Hepatocyte (in vitro differentiated cells): ENCODE results near the gene FRZB. TPM values are rescaled to one million over a fixed set of nuclear protein-coding genes. Genes with fewer than 3 reads are reported as not detected.

Source experiments
- DNase-seq: peaks from one replicate; pipeline ENCODE4 v3.0.0-alpha.2; 2016; ENCODE audit warnings: low spot score
- H2AFZ ChIP-seq: fragments of 200-600 bp; sonication (generic); 2 replicates; pipeline ENCODE4 v1.6.0; 2016; ENCODE audit warnings: antibody characterized with exemption, mild to moderate bottlenecking
- H3K27ac ChIP-seq: fragments of 200-600 bp; sonication (generic); 2 replicates; pipeline ENCODE4 v1.5.1; 2016; ENCODE audit warnings: mild to moderate bottlenecking
- H3K27me3 ChIP-seq: fragments of 200-600 bp; sonication (generic); 2 replicates; pipeline ENCODE4 v1.6.1; 2016
- H3K36me3 ChIP-seq: fragments of 200-600 bp; sonication (generic); replicated peaks from 2 replicates; pipeline ENCODE4 v1.5.1; 2016; ENCODE audit warnings: low read depth; ENCODE audit not compliant: insufficient read depth
- H3K4me1 ChIP-seq: fragments of 200-600 bp; sonication (generic); 2 replicates; pipeline ENCODE4 v1.5.1; 2016; ENCODE audit warnings: mild to moderate bottlenecking, moderate library complexity; ENCODE audit not compliant: insufficient read depth
- H3K4me2 ChIP-seq: fragments of 200-600 bp; sonication (generic); 2 replicates; pipeline ENCODE4 v1.6.0; 2016
- H3K4me3 ChIP-seq: fragments of 200-600 bp; sonication (generic); 2 replicates; pipeline ENCODE4 v1.5.1; 2016; ENCODE audit warnings: mild to moderate bottlenecking
- H3K79me2 ChIP-seq: fragments of 200-600 bp; sonication (generic); 2 replicates; pipeline ENCODE4 v1.6.0; 2017; ENCODE audit warnings: mild to moderate bottlenecking
- H3K9me2 ChIP-seq: fragments of 200-600 bp; sonication (generic); replicated peaks from 2 replicates; pipeline ENCODE4 v1.6.0; 2017; ENCODE audit warnings: mild to moderate bottlenecking; ENCODE audit not compliant: insufficient read depth
- H3K9me3 ChIP-seq: fragments of 200-600 bp; sonication (generic); 2 replicates; pipeline ENCODE4 v1.5.1; 2016; ENCODE audit warnings: low read depth, mild to moderate bottlenecking
- H4K20me1 ChIP-seq: fragments of 200-600 bp; sonication (generic); 2 replicates; pipeline ENCODE4 v1.6.0; 2016; ENCODE audit warnings: mild to moderate bottlenecking; ENCODE audit not compliant: insufficient read depth, poor library complexity, severe bottlenecking
- EZH2 ChIP-seq: fragments of 200-600 bp; sonication (generic); IDR thresholded peaks from 2 replicates; pipeline ENCODE4 v1.6.1; 2016; ENCODE audit warnings: antibody characterized with exemption, mild to moderate bottlenecking, borderline replicate concordance
- EZH2phosphoT487 ChIP-seq: fragments of 200-600 bp; sonication (generic); IDR thresholded peaks from one replicate; pipeline ENCODE4 v1.6.1; 2018; ENCODE audit warnings: antibody characterized with exemption, mild to moderate bottlenecking, low read depth, moderate library complexity; ENCODE audit not compliant: unreplicated experiment, severe bottlenecking
- WGBS: methylation state at CpG from one replicate; pipeline ENCODE4 v1.1.6; 2016; ENCODE audit warnings: low lambda C conversion rate; ENCODE audit errors: missing lambda C conversion rate; 5-methylcytosine and 5-hydroxymethylcytosine counted together
- polyA plus RNA-seq: library from polyadenylated mRNA; unstranded; fragments of >200 nt; fragmentation: Nextera tagmentation; extraction: Ambion mirVana; gene quantifications from 2 replicates; pipeline ENCODE4 v1.2.1, GENCODE V29; 2016
- total RNA-seq: library from RNA; depleted of rRNA; stranded (reverse); fragments of >200 nt; gene quantifications from 2 replicates; pipeline ENCODE4 v1.2.3, GENCODE V29; 2014
- TF ChIP-seq, protein P1 (sequence below): fragments of 200-600 bp; sonication (generic); IDR thresholded peaks from 2 replicates; pipeline ENCODE4 v1.5.1; 2016; ENCODE audit warnings: antibody characterized with exemption, mild to moderate bottlenecking; ENCODE audit not compliant: poor library complexity

Gene FRZB, protein sequence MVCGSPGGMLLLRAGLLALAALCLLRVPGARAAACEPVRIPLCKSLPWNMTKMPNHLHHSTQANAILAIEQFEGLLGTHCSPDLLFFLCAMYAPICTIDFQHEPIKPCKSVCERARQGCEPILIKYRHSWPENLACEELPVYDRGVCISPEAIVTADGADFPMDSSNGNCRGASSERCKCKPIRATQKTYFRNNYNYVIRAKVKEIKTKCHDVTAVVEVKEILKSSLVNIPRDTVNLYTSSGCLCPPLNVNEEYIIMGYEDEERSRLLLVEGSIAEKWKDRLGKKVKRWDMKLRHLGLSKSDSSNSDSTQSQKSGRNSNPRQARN
- total RNA-seq (72.9 and 118 TPM in 2 replicates), polyA plus RNA-seq (375 and 534 TPM in 2 replicates)

DNA sequence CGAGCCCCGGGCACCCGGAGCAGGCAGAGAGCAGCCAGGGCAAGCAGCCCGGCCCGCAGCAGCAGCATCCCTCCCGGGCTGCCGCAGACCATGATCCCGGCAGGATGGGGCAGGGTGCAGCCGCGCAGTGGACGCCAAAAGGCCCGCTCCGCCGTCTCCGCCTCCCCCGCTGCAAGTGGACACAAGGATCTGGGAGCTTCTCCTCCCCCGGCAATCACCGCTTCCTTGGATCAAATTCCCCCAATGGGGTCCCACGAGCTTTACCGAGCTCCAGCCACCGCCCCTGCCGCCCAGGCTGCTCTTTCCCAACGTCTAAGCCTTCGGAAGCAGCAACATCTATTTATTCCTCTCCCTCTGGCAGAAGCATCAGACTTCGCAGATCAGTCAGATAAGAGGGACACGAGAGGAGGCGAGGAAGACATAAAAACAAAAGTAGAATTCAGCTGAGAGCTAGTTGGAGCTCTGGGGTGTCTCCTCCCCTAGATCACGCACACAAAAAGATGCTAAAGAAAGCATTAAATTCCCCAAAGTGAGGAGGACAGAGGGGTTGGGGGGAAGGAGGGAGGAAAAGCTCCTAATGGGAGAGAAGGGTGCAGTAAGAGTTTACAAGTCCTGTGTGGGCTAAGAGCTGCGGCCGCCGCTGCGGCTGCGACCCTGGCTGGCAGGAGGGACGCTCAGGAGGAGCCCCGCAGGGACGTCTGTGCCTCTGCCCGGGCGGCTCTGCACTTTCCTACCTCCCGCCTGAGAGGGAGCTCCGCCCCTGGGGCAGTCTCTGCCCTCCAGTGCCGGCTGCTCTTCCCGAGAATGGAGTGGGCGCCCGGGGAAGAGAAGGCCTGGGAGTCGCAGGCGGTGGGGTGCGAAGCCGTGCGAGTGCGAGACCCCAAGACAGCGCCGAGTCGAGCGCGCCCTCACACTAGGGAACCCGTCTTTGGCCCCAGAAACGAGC is at the start of gene FRZB:
Gene FRZB, minus strand, starts transcription at position 177 of the 946 bp plus-strand sequence. Its CDS starts 85 bp downstream, at position 92.
- peaks cover 18% of the 10 kb centered on the region for H3K4me1 ChIP-seq
- H2AFZ ChIP-seq = peak within 1 kb of the TSS; percentile 87
- no peaks in the 10 kb centered on the region for H3K27me3 ChIP-seq
- no peaks in the 10 kb centered on the region for H3K9me2 ChIP-seq
- no peaks in the 10 kb centered on the region for H3K36me3 ChIP-seq
- peak; percentile 77 for DNase-seq
- no peak for TF ChIP-seq EZH2phosphoT487
- H3K9me3 ChIP-seq = no peaks in the 10 kb centered on the region
- peak within 1 kb of the TSS; percentile 45 for H3K27ac ChIP-seq
- H3K4me2 ChIP-seq = peak within 1 kb of the TSS; percentile 97
- no peaks in the 10 kb centered on the region for H4K20me1 ChIP-seq
- WGBS = 1% methylated on average over 53 of the region's 57 CpGs
- H3K79me2 ChIP-seq = no peaks in the 10 kb centered on the region
- peak within 1 kb of the TSS; percentile 52 for H3K4me3 ChIP-seq

DNA sequence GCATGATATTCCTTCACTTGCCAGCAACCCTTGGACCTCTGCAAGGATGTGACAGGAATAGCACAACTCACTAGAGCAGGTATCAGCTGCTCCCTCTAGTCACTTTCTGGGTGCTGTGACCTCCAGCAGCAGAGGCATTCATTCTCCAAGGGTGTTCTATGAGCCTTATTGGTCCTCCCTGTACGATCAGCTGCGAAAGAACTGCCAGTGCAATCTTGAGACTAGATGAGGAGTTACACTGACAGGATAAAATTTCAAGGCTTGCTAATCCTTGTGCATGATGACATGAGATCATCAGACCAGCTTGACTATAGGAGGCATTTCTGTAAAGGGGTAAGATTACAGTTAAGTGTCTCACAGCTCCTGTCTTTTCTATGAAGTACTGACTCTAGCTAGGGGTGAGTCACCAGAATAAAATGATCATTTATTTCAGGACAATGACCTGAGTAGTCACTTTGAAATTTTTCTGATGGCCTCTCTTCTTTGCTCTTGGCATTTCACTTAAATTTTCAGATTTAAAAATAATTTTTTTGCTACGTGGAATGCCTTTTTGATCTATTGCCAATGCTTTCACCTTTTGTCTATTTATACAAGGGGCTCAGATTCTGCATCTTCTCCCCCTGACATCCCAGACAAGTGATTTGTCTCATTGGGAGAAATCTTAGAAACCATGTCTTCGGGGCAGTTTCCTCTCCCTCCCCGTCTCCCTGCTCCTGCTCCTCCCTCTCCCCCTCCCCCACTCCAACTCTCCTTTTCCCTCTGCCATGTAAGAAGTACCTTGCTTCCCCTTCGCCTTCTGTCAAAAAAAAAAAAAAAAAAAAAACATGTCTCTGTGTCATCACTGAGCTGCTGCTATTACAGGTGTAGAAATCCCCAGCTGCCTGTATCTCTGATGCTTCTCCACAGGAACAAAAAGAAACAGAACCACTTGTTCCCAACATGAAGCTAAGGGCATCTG is 49.2 kb upstream of the FRZB start:
- no peak overlapping the region for H3K4me2 ChIP-seq
- peak; percentile 35 for DNase-seq
- TF ChIP-seq EZH2phosphoT487 (no peak), EZH2 (no peak)
- TF ChIP-seq, protein P1, sequence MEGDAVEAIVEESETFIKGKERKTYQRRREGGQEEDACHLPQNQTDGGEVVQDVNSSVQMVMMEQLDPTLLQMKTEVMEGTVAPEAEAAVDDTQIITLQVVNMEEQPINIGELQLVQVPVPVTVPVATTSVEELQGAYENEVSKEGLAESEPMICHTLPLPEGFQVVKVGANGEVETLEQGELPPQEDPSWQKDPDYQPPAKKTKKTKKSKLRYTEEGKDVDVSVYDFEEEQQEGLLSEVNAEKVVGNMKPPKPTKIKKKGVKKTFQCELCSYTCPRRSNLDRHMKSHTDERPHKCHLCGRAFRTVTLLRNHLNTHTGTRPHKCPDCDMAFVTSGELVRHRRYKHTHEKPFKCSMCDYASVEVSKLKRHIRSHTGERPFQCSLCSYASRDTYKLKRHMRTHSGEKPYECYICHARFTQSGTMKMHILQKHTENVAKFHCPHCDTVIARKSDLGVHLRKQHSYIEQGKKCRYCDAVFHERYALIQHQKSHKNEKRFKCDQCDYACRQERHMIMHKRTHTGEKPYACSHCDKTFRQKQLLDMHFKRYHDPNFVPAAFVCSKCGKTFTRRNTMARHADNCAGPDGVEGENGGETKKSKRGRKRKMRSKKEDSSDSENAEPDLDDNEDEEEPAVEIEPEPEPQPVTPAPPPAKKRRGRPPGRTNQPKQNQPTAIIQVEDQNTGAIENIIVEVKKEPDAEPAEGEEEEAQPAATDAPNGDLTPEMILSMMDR = no peak

GRCh38 chr2:182914852-182915251 is 48.4 kb upstream of the FRZB start:
- DNase-seq = no peak
- Histone ChIP-seq H3K4me2 (no peak overlapping the region), H3K79me2 (no peaks in the 10 kb centered on the region), H3K4me3 (no peak overlapping the region), H3K27ac (peak overlapping the region; percentile 45), H2AFZ (no peak overlapping the region), H3K9me2 (no peaks in the 10 kb centered on the region), H3K36me3 (no peaks in the 10 kb centered on the region), H3K9me3 (no peaks in the 10 kb centered on the region), H3K4me1 (no peaks in the 10 kb centered on the region), H4K20me1 (no peaks in the 10 kb centered on the region), H3K27me3 (no peaks in the 10 kb centered on the region)
- TF ChIP-seq, protein P1 = no peak
- no peak for TF ChIP-seq EZH2phosphoT487
- TF ChIP-seq EZH2 = no peak
- 57% methylated on average over 1 of the region's 1 CpG for WGBS

More for the DNA sequence above, 49.2 kb upstream of the FRZB start:
- no peaks in the 10 kb centered on the region for H3K79me2 ChIP-seq
- no peaks in the 10 kb centered on the region for H3K9me2 ChIP-seq
- peak overlapping the region; percentile 45 for H3K27ac ChIP-seq
- no peak overlapping the region for H2AFZ ChIP-seq
- no peaks in the 10 kb centered on the region for H3K27me3 ChIP-seq
- no peak overlapping the region for H3K4me3 ChIP-seq
- H3K4me1 ChIP-seq = no peaks in the 10 kb centered on the region
- no peaks in the 10 kb centered on the region for H3K36me3 ChIP-seq
- H3K9me3 ChIP-seq = no peaks in the 10 kb centered on the region
- WGBS = 78% methylated on average over 5 of the region's 6 CpGs
- H4K20me1 ChIP-seq = no peaks in the 10 kb centered on the region
